ENCODE results near the gene NR5A2.

- TF ChIP-seq, protein P1, sequence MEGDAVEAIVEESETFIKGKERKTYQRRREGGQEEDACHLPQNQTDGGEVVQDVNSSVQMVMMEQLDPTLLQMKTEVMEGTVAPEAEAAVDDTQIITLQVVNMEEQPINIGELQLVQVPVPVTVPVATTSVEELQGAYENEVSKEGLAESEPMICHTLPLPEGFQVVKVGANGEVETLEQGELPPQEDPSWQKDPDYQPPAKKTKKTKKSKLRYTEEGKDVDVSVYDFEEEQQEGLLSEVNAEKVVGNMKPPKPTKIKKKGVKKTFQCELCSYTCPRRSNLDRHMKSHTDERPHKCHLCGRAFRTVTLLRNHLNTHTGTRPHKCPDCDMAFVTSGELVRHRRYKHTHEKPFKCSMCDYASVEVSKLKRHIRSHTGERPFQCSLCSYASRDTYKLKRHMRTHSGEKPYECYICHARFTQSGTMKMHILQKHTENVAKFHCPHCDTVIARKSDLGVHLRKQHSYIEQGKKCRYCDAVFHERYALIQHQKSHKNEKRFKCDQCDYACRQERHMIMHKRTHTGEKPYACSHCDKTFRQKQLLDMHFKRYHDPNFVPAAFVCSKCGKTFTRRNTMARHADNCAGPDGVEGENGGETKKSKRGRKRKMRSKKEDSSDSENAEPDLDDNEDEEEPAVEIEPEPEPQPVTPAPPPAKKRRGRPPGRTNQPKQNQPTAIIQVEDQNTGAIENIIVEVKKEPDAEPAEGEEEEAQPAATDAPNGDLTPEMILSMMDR (IDR thresholded peaks at IDR 0.05), result no peak
- TF ChIP-seq SP1 (CRISPR knock-in tag; conservative IDR thresholded peaks at IDR 0.05), result no peak
Observed at GRCh38 chr1:200172311-200172710, 144.8 kb downstream of the NR5A2 start.
